HG02938 (cell line): ENCODE data around the gene RETSAT.
"Not testable (repeated sequence)": the region's sequence is repeated elsewhere in the genome, so short reads cannot be mapped to it uniquely, and the experiment has no call there.

ENCODE experiments used
- ATAC-seq: cut with Tn5 transposase; IDR thresholded peaks from one replicate; pipeline ENCODE4 v1.9.1; 2021; ENCODE audit warnings: mild to moderate bottlenecking, moderate library complexity; ENCODE audit not compliant: unreplicated experiment

RETSAT gene

GRCh38 chr2:85380048-85380447, 25.7 kb upstream of the RETSAT start:
- no peak for ATAC-seq

GRCh38 chr2:85378257-85378656, 23.9 kb upstream of the RETSAT start:
- ATAC-seq: no peak

- no peak for ATAC-seq
Measured at GRCh38 chr2:85377083-85377482, 22.8 kb upstream of the RETSAT start.

GRCh38 chr2:85376291-85377065, 22.1 kb upstream of the RETSAT start:
- ATAC-seq: no peak

- no peak for ATAC-seq
Measured at GRCh38 chr2:85371045-85371444, 16.7 kb upstream of the RETSAT start.

- no peak for ATAC-seq
Measured at GRCh38 chr2:85369500-85369899, 15.2 kb upstream of the RETSAT start.

- no peak for ATAC-seq
Measured at GRCh38 chr2:85368921-85369320, 14.6 kb upstream of the RETSAT start.

- no peak for ATAC-seq
Measured at GRCh38 chr2:85367180-85367579, 12.9 kb upstream of the RETSAT start.

GRCh38 chr2:85362653-85363387, 8.5 kb upstream of the RETSAT start:
- not testable (repeated sequence) for ATAC-seq

GRCh38 chr2:85357736-85358135, 3.4 kb upstream of the RETSAT start:
- ATAC-seq: no peak

GRCh38 chr2:85356186-85356585, 1.9 kb upstream of the RETSAT start:
- no peak for ATAC-seq

- ATAC-seq: no peak
Measured at GRCh38 chr2:85355521-85355920, 1.2 kb upstream of the RETSAT start.

- no peak for ATAC-seq
Measured at GRCh38 chr2:85355073-85355410, 714 bp upstream of the RETSAT start.

GRCh38 chr2:85353876-85354285, 447 bp downstream of the RETSAT start:
- ATAC-seq: peak; percentile 7

- no peak for ATAC-seq
Measured at GRCh38 chr2:85347599-85347998, 6.7 kb downstream of the RETSAT start.

- ATAC-seq: no peak
Measured at GRCh38 chr2:85344356-85344954, 9.9 kb downstream of the RETSAT start.

GRCh38 chr2:85343207-85343895, 11.0 kb downstream of the RETSAT start:
- ATAC-seq: not testable (repeated sequence)

- no peak for ATAC-seq
Measured at GRCh38 chr2:85342156-85342555, 12.2 kb downstream of the RETSAT start.

- ATAC-seq: no peak
Measured at GRCh38 chr2:85341269-85342029, 12.9 kb downstream of the RETSAT start.

GRCh38 chr2:85340034-85340892, 14.1 kb downstream of the RETSAT start:
- ATAC-seq: no peak
